HEK293T (cell line): ENCODE results near the gene FRZB.

Experiments
- CTCF ChIA-PET: fragments of 350-600 bp; formaldehyde crosslinking; extraction: SDS; loops from one replicate; lab custom pipeline; 2021; ENCODE audit warnings: antibody characterized with exemption, inconsistent platforms; lab: Yijun Ruan, JAX
- POLR2A ChIA-PET: fragments of 350-600 bp; formaldehyde crosslinking; extraction: SDS; loops from one replicate; lab custom pipeline; 2020; ENCODE audit warnings: antibody characterized with exemption, inconsistent platforms; lab: Yijun Ruan, JAX
- DNase-seq: peaks from one replicate; pipeline ENCODE4 v3.0.0; 2012; ENCODE audit warnings: mixed read lengths; ENCODE audit errors: extremely low spot score
- FOXK2 ChIP-seq: fragments of 450-650 bp; IDR thresholded peaks from 2 replicates; pipeline ENCODE4 v1.6.1; 2016; ENCODE audit warnings: mild to moderate bottlenecking
- HDGF ChIP-seq: fragments of 450-650 bp; IDR thresholded peaks from 2 replicates; pipeline ENCODE4 v1.6.1; 2017; ENCODE audit warnings: antibody characterized with exemption, borderline replicate concordance
- SP1 ChIP-seq: fragments of 450-650 bp; IDR thresholded peaks from 2 replicates; pipeline ENCODE4 v1.6.1; 2017

Gene FRZB

DNA sequence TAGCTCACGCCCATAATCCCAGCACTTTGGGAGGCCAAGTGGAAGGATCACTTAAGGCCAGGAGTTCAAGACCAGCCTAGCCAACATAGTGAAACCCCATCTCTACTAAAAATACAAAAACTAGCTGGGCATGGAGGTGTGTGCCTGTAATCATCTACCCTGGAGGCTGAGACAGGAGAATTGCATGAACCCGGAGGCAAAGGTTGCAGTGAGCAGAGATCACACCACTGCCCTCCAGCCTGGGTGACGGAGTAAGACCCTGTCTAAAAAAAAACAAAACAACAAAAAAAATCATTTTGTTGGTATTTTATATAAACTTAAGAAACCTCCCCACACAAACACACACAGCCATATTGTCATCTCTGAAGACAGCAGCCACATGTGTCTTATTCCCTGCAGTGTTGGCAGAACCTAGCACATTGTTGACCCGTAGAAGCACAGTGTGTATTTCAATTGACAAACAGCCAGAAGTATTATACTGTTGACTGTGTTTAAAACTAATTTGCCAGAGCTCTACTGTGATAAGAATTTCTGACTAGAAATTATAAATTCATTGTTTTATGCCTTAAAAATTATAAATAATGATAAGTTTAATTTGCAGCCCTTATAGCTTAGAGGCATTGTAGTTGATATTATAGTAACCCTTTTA lies 82.3 kb downstream of the FRZB start:
- no peak for DNase-seq
- ChIA-PET POLR2A (no interaction called here), CTCF (interaction anchor here (0.9 to 1.3 kb wide), 2 partner anchors 35 to 84 kb away, joined by 3 to 4 read pairs; no protein-coding TSS in a partner anchor)
- no peak for TF ChIP-seq SP1
- no peak for TF ChIP-seq HDGF
- no peak for TF ChIP-seq FOXK2
